Stimulated activated effector memory CD8-positive, alpha-beta T cell treated with anti-CD3 and anti-CD28 coated beads, Interleukin-12 subunit alpha, Interleukin-12 subunit beta, amount 100 ng/mL, for 72 hours (primary cell): Measurements from ENCODE around the gene CDK17.

Experiments
- ATAC-seq: fragments of 150-1000 bp; cut with Tn5 transposase; 2 replicates; pipeline ENCODE4 v1.10.0; 2021
- DNase-seq, 2 donors: peaks; one replicate each; pipeline ENCODE4 v3.0.0; 2021 to 2022; ENCODE audit warnings: low spot score in 2 of 2
- H3K27ac Mint-ChIP-seq: one replicate; pipeline ENCODE4 v1.8.0; 2022; ENCODE audit warnings: mild to moderate bottlenecking, mixed read lengths
- H3K36me3 Mint-ChIP-seq: one replicate; pipeline ENCODE4 v1.8.0; 2022; ENCODE audit warnings: mild to moderate bottlenecking, mixed read lengths
- H3K4me1 Mint-ChIP-seq: one replicate; pipeline ENCODE4 v1.8.0; 2022; ENCODE audit warnings: mixed read lengths
- H3K4me3 Mint-ChIP-seq: one replicate; pipeline ENCODE4 v1.8.0; 2022; ENCODE audit warnings: mild to moderate bottlenecking, mixed read lengths
- H3K9me3 Mint-ChIP-seq: one replicate; pipeline ENCODE4 v1.8.0; 2022; ENCODE audit warnings: mixed read lengths

Gene CDK17

GRCh38 chr12:96228566-96229248 lies 171.5 kb downstream of the CDK17 start:
- DNase-seq (no peak), ATAC-seq (no peak)
- Mint-ChIP-seq H3K4me1 (peaks cover 49% of the 10 kb centered on the region), H3K4me3 (no peak overlapping the region), H3K9me3 (no peaks in the 10 kb centered on the region), H3K36me3 (peaks cover 83% of the 10 kb centered on the region), H3K27ac (peak overlapping the region; percentile 60)
